Neural cell (in vitro differentiated cells): Measurements from ENCODE around the gene KLF12.
A peak's percentile ranks its signal among the peaks of the same experiment; 100 is the strongest.

Source experiments
- EP300 ChIP-seq: fragments of 450-650 bp; conservative IDR thresholded peaks from 2 replicates; pipeline ENCODE4 v1.6.1; 2014; ENCODE audit warnings: antibody characterized with exemption, mild to moderate bottlenecking, moderate library complexity; ENCODE audit not compliant: poor library complexity, severe bottlenecking
- EZH2 ChIP-seq: fragments of 200-600, 300-800 bp; shearing (Covaris generic), sonication (generic); IDR thresholded peaks from 2 replicates; pipeline ENCODE4 v1.6.1; 2014; ENCODE audit warnings: antibody characterized with exemption, low read length, borderline replicate concordance, mild to moderate bottlenecking; ENCODE audit not compliant: insufficient read depth, poor library complexity, severe bottlenecking
- POLR2AphosphoS5 ChIP-seq: IDR thresholded peaks from 2 replicates; pipeline ENCODE4 v1.6.1; 2012
- SMC3 ChIP-seq: fragments of 450-650 bp; conservative IDR thresholded peaks from 2 replicates; pipeline ENCODE4 v1.6.1; 2014; ENCODE audit warnings: antibody characterized with exemption, mild to moderate bottlenecking, moderate library complexity; ENCODE audit not compliant: poor library complexity
- TAF1 ChIP-seq: IDR thresholded peaks from 2 replicates; pipeline ENCODE4 v1.6.1; 2012; ENCODE audit warnings: low read depth
- TF ChIP-seq, protein P1 (sequence below): fragments of 450-650 bp; IDR thresholded peaks from 2 replicates; pipeline ENCODE4 v1.5.1; 2014; ENCODE audit warnings: antibody characterized with exemption, mild to moderate bottlenecking, moderate library complexity; ENCODE audit not compliant: poor library complexity, severe bottlenecking
- TF ChIP-seq, protein P2 (sequence below): IDR thresholded peaks from 2 replicates; pipeline ENCODE4 v1.6.1; 2012; ENCODE audit warnings: borderline replicate concordance

DNA sequence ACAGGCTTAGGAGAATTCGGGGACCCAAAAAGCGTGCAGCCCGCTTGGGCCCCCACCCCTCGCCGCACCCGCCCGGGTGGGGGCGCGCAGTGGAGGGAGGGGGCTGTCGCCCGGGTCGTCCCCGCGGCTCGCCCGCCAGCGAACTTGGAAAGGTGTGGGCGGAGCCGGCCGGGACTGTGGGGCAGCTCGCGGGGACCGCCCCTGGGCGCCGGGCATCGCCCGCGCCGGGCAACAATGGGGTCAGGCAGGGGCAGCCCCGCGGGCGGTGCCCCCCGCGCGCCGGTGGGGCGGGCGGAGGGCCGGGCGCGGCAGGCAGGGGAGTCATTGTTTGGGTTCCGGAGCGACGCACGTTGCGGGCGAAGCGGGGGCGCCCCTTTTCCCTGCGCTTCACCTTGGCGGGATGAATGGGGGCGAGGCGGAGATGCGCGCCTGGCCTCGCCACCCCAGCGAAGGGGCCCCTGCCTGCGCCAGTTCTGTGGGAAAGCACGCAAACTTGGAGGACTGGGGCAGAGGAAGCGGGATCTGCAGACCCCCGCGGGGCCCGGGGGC lies 647 bp upstream of the KLF12 start:
- TF ChIP-seq, protein P1, sequence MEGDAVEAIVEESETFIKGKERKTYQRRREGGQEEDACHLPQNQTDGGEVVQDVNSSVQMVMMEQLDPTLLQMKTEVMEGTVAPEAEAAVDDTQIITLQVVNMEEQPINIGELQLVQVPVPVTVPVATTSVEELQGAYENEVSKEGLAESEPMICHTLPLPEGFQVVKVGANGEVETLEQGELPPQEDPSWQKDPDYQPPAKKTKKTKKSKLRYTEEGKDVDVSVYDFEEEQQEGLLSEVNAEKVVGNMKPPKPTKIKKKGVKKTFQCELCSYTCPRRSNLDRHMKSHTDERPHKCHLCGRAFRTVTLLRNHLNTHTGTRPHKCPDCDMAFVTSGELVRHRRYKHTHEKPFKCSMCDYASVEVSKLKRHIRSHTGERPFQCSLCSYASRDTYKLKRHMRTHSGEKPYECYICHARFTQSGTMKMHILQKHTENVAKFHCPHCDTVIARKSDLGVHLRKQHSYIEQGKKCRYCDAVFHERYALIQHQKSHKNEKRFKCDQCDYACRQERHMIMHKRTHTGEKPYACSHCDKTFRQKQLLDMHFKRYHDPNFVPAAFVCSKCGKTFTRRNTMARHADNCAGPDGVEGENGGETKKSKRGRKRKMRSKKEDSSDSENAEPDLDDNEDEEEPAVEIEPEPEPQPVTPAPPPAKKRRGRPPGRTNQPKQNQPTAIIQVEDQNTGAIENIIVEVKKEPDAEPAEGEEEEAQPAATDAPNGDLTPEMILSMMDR, result peak; percentile 9
- TF ChIP-seq SMC3 (peak; percentile 40), EZH2 (no peak), POLR2AphosphoS5 (no peak), TAF1 (no peak), EP300 (peak; percentile 21)
- TF ChIP-seq, protein P2, sequence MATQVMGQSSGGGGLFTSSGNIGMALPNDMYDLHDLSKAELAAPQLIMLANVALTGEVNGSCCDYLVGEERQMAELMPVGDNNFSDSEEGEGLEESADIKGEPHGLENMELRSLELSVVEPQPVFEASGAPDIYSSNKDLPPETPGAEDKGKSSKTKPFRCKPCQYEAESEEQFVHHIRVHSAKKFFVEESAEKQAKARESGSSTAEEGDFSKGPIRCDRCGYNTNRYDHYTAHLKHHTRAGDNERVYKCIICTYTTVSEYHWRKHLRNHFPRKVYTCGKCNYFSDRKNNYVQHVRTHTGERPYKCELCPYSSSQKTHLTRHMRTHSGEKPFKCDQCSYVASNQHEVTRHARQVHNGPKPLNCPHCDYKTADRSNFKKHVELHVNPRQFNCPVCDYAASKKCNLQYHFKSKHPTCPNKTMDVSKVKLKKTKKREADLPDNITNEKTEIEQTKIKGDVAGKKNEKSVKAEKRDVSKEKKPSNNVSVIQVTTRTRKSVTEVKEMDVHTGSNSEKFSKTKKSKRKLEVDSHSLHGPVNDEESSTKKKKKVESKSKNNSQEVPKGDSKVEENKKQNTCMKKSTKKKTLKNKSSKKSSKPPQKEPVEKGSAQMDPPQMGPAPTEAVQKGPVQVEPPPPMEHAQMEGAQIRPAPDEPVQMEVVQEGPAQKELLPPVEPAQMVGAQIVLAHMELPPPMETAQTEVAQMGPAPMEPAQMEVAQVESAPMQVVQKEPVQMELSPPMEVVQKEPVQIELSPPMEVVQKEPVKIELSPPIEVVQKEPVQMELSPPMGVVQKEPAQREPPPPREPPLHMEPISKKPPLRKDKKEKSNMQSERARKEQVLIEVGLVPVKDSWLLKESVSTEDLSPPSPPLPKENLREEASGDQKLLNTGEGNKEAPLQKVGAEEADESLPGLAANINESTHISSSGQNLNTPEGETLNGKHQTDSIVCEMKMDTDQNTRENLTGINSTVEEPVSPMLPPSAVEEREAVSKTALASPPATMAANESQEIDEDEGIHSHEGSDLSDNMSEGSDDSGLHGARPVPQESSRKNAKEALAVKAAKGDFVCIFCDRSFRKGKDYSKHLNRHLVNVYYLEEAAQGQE, result no peak
